Keratinocyte (primary cell): Measurements from ENCODE around the gene LPAR1. TPM values are rescaled to one million over a fixed set of nuclear protein-coding genes. Genes with fewer than 3 reads are reported as not detected.
"Not testable (repeated sequence)": the region's sequence is repeated elsewhere in the genome, so short reads cannot be mapped to it uniquely, and the experiment has no call there.

Experiments
- DNase-seq: peaks from one replicate; pipeline ENCODE4 v3.0.0-alpha.2; 2011; ENCODE audit warnings: low read depth, missing footprints, low spot score
- FAIRE-seq: peaks from 2 replicates; lab custom pipeline; 2011; peaks lifted over from hg19 to GRCh38; lab: Jason Lieb, UNC
- H2AFZ ChIP-seq: 2 replicates; pipeline ENCODE4 v1.6.0; 2012; ENCODE audit warnings: low read length, control low read depth, inconsistent platforms; ENCODE audit not compliant: control insufficient read depth
- H3K27ac ChIP-seq: 2 replicates; pipeline ENCODE4 v1.5.1; 2011; ENCODE audit warnings: low read length; ENCODE audit not compliant: control insufficient read depth, insufficient read depth
- H3K27me3 ChIP-seq: 3 replicates; pipeline ENCODE4 v1.6.0; 2011; ENCODE audit warnings: low read length; ENCODE audit not compliant: control insufficient read depth, insufficient read depth; ENCODE audit errors: extremely low read depth
- H3K36me3 ChIP-seq, 2 experiments: 2 replicates in 1 of 2; 3 replicates in 1 of 2; pipeline ENCODE4 v1.5.1; 2011; ENCODE audit warnings: low read length in 2 of 2, mild to moderate bottlenecking in 1 of 2; ENCODE audit not compliant: control insufficient read depth in 2 of 2, insufficient read depth in 2 of 2; ENCODE audit errors: extremely low read depth in 1 of 2
- H3K4me1 ChIP-seq: 3 replicates; pipeline ENCODE4 v1.5.1; 2011; ENCODE audit warnings: low read length; ENCODE audit not compliant: control insufficient read depth, insufficient read depth; ENCODE audit errors: extremely low read depth
- H3K4me2 ChIP-seq: 3 replicates; pipeline ENCODE4 v1.6.0; 2011; ENCODE audit warnings: low read depth, low read length; ENCODE audit not compliant: control insufficient read depth, insufficient read depth; ENCODE audit errors: extremely low read depth
- H3K4me3 ChIP-seq, 3 experiments: fragments of 200-600 bp in 1 of 3; sonication (generic) in 1 of 3; 2 replicates in 2 of 3; 3 replicates in 1 of 3; pipeline ENCODE4 v1.5.1; 2011 to 2016; ENCODE audit warnings: low read length in 3 of 3, mild to moderate bottlenecking in 3 of 3, control low read depth in 2 of 3, inconsistent platforms in 1 of 3, low read depth in 1 of 3, mixed read lengths in 1 of 3, mixed run types in 1 of 3, moderate library complexity in 1 of 3; ENCODE audit not compliant: control insufficient read depth in 2 of 3, insufficient read depth in 2 of 3; ENCODE audit errors: extremely low read depth in 1 of 3
- H3K79me2 ChIP-seq: 2 replicates; pipeline ENCODE4 v1.6.0; 2012; ENCODE audit warnings: low read length; ENCODE audit not compliant: control insufficient read depth, insufficient read depth
- H3K9ac ChIP-seq: 3 replicates; pipeline ENCODE4 v1.6.0; 2011; ENCODE audit warnings: low read length; ENCODE audit not compliant: control insufficient read depth, insufficient read depth; ENCODE audit errors: extremely low read depth
- H3K9me1 ChIP-seq: 3 replicates; pipeline ENCODE4 v1.6.0; 2011; ENCODE audit warnings: low read length; ENCODE audit not compliant: control insufficient read depth, insufficient read depth; ENCODE audit errors: extremely low read depth
- H3K9me3 ChIP-seq: 2 replicates; pipeline ENCODE4 v1.5.1; 2012; ENCODE audit warnings: low read depth, low read length; ENCODE audit not compliant: control insufficient read depth
- H4K20me1 ChIP-seq: 3 replicates; pipeline ENCODE4 v1.6.0; 2011; ENCODE audit warnings: low read length; ENCODE audit not compliant: control insufficient read depth, insufficient read depth; ENCODE audit errors: extremely low read depth
- EZH2 ChIP-seq: IDR thresholded peaks from one replicate; pipeline ENCODE4 v1.6.1; 2012; ENCODE audit warnings: inconsistent platforms, mild to moderate bottlenecking, low read length, moderate library complexity
- dilution Hi-C: fragments of 300-500 bp; cut with MboI; formaldehyde crosslinking; loops from one replicate; pipeline ENCODE4 v1.7.0; 2020; ENCODE audit warnings: low sequenced_read_pairs; ENCODE audit not compliant: extremely low pct_ligation_motif_present
- polyA plus RNA-seq, 5 experiments: library from polyadenylated mRNA; depleted of rRNA in 3 of 5; stranded (reverse) in 3 of 5; stranded (forward) in 1 of 5; unstranded in 1 of 5; fragments of >200 nt; gene quantifications; 1 replicate in 1 of 5; 2 replicates in 3 of 5; 3 replicates in 1 of 5; pipeline versions ENCODE4 v1.2.1 to v1.2.3, GENCODE V29; 2011 to 2012; ENCODE audit warnings: missing spikeins in 2 of 5, low read depth in 1 of 5, low replicate concordance in 1 of 5
- TF ChIP-seq, protein P1 (sequence below), 3 experiments: IDR thresholded peaks in 1 of 3; conservative IDR thresholded peaks in 1 of 3; optimal IDR thresholded peaks in 1 of 3; 2 replicates in 2 of 3; 3 replicates in 1 of 3; pipeline versions ENCODE3 to v1.5.1; 2011; ENCODE audit warnings: low read length in 3 of 3, mild to moderate bottlenecking in 3 of 3, moderate library complexity in 2 of 3, control low read depth in 1 of 3, inconsistent platforms in 1 of 3; ENCODE audit not compliant: insufficient read depth in 2 of 3; ENCODE audit errors: extremely low read depth in 1 of 3

The LPAR1 gene
- polyA plus RNA-seq, 1 donor (not counting 4 experiments of a cell fraction or from before 2014, with no cell fraction given) = 43.2 TPM

DNA sequence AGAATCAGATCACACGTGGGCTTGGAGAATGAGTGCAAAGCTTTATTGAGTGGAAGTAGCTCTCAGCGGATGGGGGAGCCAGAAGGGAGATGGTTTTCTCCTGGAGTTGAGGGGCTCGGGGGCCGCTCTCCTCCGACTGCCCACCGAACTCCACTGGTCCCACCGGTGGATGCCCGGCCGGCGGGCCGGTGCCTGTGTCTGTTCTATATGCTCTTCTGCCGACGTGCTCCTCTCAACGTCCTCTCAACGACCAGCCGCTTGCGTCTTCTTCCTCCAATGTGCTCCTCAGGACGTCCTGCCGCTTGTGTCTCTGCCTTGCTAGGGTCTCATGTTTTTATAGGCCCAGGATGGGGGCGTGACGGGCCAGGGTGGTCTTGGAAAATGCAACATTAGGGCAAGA lies 207.8 kb downstream of the LPAR1 start:
- Histone ChIP-seq H3K4me2 (no peak overlapping the region), H3K36me3 (no peaks in the 10 kb centered on the region), H3K27me3 (no peaks in the 10 kb centered on the region), H3K9ac (no peak overlapping the region), H3K27ac (no peak overlapping the region), H3K4me1 (peaks cover 2% of the 10 kb centered on the region), H3K9me3 (no peaks in the 10 kb centered on the region), H3K79me2 (no peaks in the 10 kb centered on the region), H2AFZ (no peak overlapping the region), H3K4me3 (no peak overlapping the region), H3K9me1 (no peaks in the 10 kb centered on the region), H4K20me1 (no peaks in the 10 kb centered on the region)
- TF ChIP-seq EZH2 = no peak
- TF ChIP-seq, protein P1, sequence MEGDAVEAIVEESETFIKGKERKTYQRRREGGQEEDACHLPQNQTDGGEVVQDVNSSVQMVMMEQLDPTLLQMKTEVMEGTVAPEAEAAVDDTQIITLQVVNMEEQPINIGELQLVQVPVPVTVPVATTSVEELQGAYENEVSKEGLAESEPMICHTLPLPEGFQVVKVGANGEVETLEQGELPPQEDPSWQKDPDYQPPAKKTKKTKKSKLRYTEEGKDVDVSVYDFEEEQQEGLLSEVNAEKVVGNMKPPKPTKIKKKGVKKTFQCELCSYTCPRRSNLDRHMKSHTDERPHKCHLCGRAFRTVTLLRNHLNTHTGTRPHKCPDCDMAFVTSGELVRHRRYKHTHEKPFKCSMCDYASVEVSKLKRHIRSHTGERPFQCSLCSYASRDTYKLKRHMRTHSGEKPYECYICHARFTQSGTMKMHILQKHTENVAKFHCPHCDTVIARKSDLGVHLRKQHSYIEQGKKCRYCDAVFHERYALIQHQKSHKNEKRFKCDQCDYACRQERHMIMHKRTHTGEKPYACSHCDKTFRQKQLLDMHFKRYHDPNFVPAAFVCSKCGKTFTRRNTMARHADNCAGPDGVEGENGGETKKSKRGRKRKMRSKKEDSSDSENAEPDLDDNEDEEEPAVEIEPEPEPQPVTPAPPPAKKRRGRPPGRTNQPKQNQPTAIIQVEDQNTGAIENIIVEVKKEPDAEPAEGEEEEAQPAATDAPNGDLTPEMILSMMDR (optimal IDR thresholded peaks at IDR 0.05 in 1 of 3, IDR thresholded peaks at IDR 0.05 in 1 of 3, conservative IDR thresholded peaks at IDR 0.05 in 1 of 3; ENCODE audit: extremely low read depth in 1 of 3, insufficient read depth in 2 of 3, low read length in 3 of 3) = no peak
- DNase-seq = no peak
- dilution Hi-C loops = no loop called here
- no peak for FAIRE-seq

DNA sequence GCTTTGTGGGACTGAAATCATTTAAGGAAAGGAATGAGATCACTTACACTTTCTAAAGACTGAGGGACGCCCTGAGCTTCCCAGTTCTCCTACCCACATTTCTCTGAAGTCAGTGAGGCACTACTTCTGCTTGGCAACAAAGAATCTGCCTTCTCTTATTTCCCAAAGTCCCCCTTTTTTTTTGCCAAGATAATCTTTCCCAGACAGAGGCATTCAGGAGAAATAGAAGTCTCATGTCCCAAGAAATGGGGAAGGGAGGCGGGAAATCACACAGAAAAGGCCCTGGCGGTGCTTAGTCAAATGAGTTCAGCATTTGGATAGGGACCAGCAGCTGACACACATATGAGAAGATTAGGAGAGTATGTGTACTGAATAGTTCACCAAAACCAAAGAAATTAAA lies 210.0 kb downstream of the LPAR1 start:
- no peaks in the 10 kb centered on the region for H3K79me2 ChIP-seq
- no peaks in the 10 kb centered on the region for H4K20me1 ChIP-seq
- H3K36me3 ChIP-seq = no peaks in the 10 kb centered on the region
- H3K27ac ChIP-seq = no peak overlapping the region
- H3K9me1 ChIP-seq = no peaks in the 10 kb centered on the region
- no peaks in the 10 kb centered on the region for H3K27me3 ChIP-seq
- FAIRE-seq (no peak), DNase-seq (no peak)
- H2AFZ ChIP-seq = no peak overlapping the region
- dilution Hi-C loops = no loop called here
- H3K4me2 ChIP-seq = no peak overlapping the region
- no peak overlapping the region for H3K4me3 ChIP-seq
- H3K9me3 ChIP-seq = no peaks in the 10 kb centered on the region
- no peak for TF ChIP-seq EZH2
- TF ChIP-seq, protein P1 (optimal IDR thresholded peaks at IDR 0.05 in 1 of 3, IDR thresholded peaks at IDR 0.05 in 1 of 3, conservative IDR thresholded peaks at IDR 0.05 in 1 of 3; ENCODE audit: extremely low read depth in 1 of 3, insufficient read depth in 2 of 3, low read length in 3 of 3) = no peak
- H3K4me1 ChIP-seq = no peaks in the 10 kb centered on the region
- H3K9ac ChIP-seq = no peak overlapping the region

DNA sequence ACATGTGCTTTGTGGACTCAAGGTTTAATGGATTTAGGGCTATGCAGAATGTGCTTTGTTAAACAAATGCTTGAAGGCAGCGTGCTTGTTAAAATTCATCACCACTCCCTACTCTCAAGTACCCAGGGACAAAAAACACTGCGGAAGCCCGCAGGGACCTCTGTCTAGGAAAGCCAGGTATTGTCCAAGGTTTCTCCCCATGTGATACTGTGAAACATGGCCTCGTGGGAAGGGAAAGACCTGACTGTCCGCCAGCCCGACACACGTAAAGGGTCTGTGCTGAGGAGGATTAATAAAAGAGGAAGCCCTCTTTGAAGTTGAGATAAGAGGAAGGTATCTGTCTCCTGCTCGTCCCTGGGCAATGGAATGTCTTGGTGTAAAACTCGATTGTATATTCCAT lies 211.9 kb downstream of the LPAR1 start:
- H3K27ac ChIP-seq, H3K79me2 ChIP-seq, H3K27me3 ChIP-seq, H3K4me1 ChIP-seq, H3K9ac ChIP-seq, H3K4me2 ChIP-seq, DNase-seq, H2AFZ ChIP-seq, H3K9me1 ChIP-seq, H3K4me3 ChIP-seq, H3K9me3 ChIP-seq, H4K20me1 ChIP-seq, dilution Hi-C loops, H3K36me3 ChIP-seq, FAIRE-seq: not testable (repeated sequence)
